Hindlimb muscle (tissue), 1 donor: ENCODE results near the gene GLCE. TPM values are rescaled to one million over a fixed set of nuclear protein-coding genes. Genes with fewer than 3 reads are reported as not detected.
"Not testable (repeated sequence)": the region's sequence is repeated elsewhere in the genome, so short reads cannot be mapped to it uniquely, and the experiment has no call there.

ENCODE experiments used
- DNase-seq: peaks from one replicate; pipeline ENCODE4 v3.0.0-alpha.2; 2013
- polyA plus RNA-seq: library from polyadenylated mRNA; unstranded; fragments of 120-200 nt; gene quantifications from one replicate; pipeline ENCODE4 v1.2.1, GENCODE V29; 2013; ENCODE audit not compliant: insufficient read length

Gene GLCE
- polyA plus RNA-seq, 1 donor: 27.5 TPM

GRCh38 chr15:69161079-69161877 is 843 bp downstream of the GLCE start:
- DNase-seq: peak; percentile 26

GRCh38 chr15:69161878-69162213 is 1.4 kb downstream of the GLCE start:
- no peak for DNase-seq

GRCh38 chr15:69163141-69163669 is 2.8 kb downstream of the GLCE start:
- no peak for DNase-seq

GRCh38 chr15:69164807-69165636 is 4.6 kb downstream of the GLCE start:
- DNase-seq: no peak

- DNase-seq: no peak
Observed at GRCh38 chr15:69165637-69166025, 5.2 kb downstream of the GLCE start.

GRCh38 chr15:69167218-69167846 is 6.9 kb downstream of the GLCE start:
- no peak for DNase-seq

- DNase-seq: not testable (repeated sequence)
Observed at GRCh38 chr15:69168361-69168760, 7.9 kb downstream of the GLCE start.

- DNase-seq: not testable (repeated sequence)
Observed at GRCh38 chr15:69169540-69169939, 9.1 kb downstream of the GLCE start.

- no peak for DNase-seq
Observed at GRCh38 chr15:69170597-69170996, 10.2 kb downstream of the GLCE start.

GRCh38 chr15:69172847-69173246 is 12.4 kb downstream of the GLCE start:
- DNase-seq: no peak

- no peak for DNase-seq
Observed at GRCh38 chr15:69175536-69175935, 15.1 kb downstream of the GLCE start.

- DNase-seq: no peak
Observed at GRCh38 chr15:69181424-69181823, 21.0 kb downstream of the GLCE start.

- DNase-seq: no peak
Observed at GRCh38 chr15:69185216-69185615, 24.8 kb downstream of the GLCE start.

- DNase-seq: no peak
Observed at GRCh38 chr15:69185706-69186105, 25.3 kb downstream of the GLCE start.

- DNase-seq: no peak
Observed at GRCh38 chr15:69189157-69189556, 28.7 kb downstream of the GLCE start.

- no peak for DNase-seq
Observed at GRCh38 chr15:69190091-69190490, 29.7 kb downstream of the GLCE start.

GRCh38 chr15:69190504-69190903 is 30.1 kb downstream of the GLCE start:
- DNase-seq: no peak

GRCh38 chr15:69194025-69194827 is 33.8 kb downstream of the GLCE start:
- DNase-seq: peak; percentile 8

- DNase-seq: no peak
Observed at GRCh38 chr15:69194854-69195253, 34.4 kb downstream of the GLCE start.

- DNase-seq: no peak
Observed at GRCh38 chr15:69200832-69201745, 40.7 kb downstream of the GLCE start.

- no peak for DNase-seq
Observed at GRCh38 chr15:69206079-69206478, 45.6 kb downstream of the GLCE start.
